Prostate gland (tissue), 2 donors: ENCODE data around the gene SEC11A. TPM values are rescaled to one million over a fixed set of nuclear protein-coding genes. Genes with fewer than 3 reads are reported as not detected.
A peak's percentile ranks its signal among the peaks of the same experiment; 100 is the strongest.

Experiments
- DNase-seq: peaks from one replicate; pipeline ENCODE4 v3.0.0-alpha.2; 2019; ENCODE audit warnings: low spot score
- H3K27ac ChIP-seq, 2 donors: fragments of 200-600 bp; sonication (generic); 2 replicates each; pipeline ENCODE4 v1.5.1; 2017 to 2019
- H3K27me3 ChIP-seq: fragments of 200-600 bp; sonication (generic); replicated peaks from 2 replicates; pipeline ENCODE4 v1.5.1; 2019; ENCODE audit not compliant: insufficient read depth
- H3K36me3 ChIP-seq, 2 donors: fragments of 200-600 bp; sonication (generic); 1 replicate in 1 of 2; 2 replicates in 1 of 2; pipeline versions ENCODE4 v1.5.1 to v1.8.1; 2017 to 2019
- H3K4me1 ChIP-seq: fragments of 200-600 bp; sonication (generic); replicated peaks from 2 replicates; pipeline ENCODE4 v1.5.1; 2019
- H3K4me3 ChIP-seq, 2 donors: fragments of 200-600 bp; sonication (generic); 2 replicates each; pipeline ENCODE4 v1.5.1; 2017 to 2019
- H3K9me3 ChIP-seq: fragments of 200-600 bp; sonication (generic); 2 replicates; pipeline ENCODE4 v1.5.1; 2017
- POLR2A ChIP-seq: fragments of 450-650 bp; IDR thresholded peaks from one replicate; pipeline ENCODE4 v1.6.1; 2016; ENCODE audit warnings: antibody characterized with exemption, mild to moderate bottlenecking
- POLR2AphosphoS5 ChIP-seq: sonication (generic); formaldehyde crosslinking; IDR thresholded peaks from one replicate; pipeline ENCODE4 v1.6.1; 2017; ENCODE audit warnings: antibody characterized with exemption
- WGBS: methylation state at CpG from one replicate; pipeline ENCODE4 v1.1.5; 2018; 5-methylcytosine and 5-hydroxymethylcytosine counted together
- intact Hi-C: fragments of 100-400 bp; cut with DNase I; formaldehyde crosslinking; loops from one replicate; pipeline ENCODE4 v1.14.2; 2022
- total RNA-seq, 2 donors: library from RNA; depleted of rRNA; stranded (reverse); fragments of >200 nt; gene quantifications; one replicate each; pipeline ENCODE4 v1.1.0, GENCODE V29; 2016
- TF ChIP-seq, protein P1 (sequence below), 4 experiments: fragments of 200-600 bp in 2 of 4; fragments of 450-650 bp in 2 of 4; sonication (generic) in 2 of 4; IDR thresholded peaks; 1 replicate in 3 of 4; 2 replicates in 1 of 4; pipeline ENCODE4 v1.5.1; 2016 to 2019; ENCODE audit warnings: antibody characterized with exemption in 4 of 4, mild to moderate bottlenecking in 2 of 4, moderate library complexity in 2 of 4

The SEC11A gene
- total RNA-seq, 2 donors from 2014 or later, result 91.2 to 115 TPM

DNA sequence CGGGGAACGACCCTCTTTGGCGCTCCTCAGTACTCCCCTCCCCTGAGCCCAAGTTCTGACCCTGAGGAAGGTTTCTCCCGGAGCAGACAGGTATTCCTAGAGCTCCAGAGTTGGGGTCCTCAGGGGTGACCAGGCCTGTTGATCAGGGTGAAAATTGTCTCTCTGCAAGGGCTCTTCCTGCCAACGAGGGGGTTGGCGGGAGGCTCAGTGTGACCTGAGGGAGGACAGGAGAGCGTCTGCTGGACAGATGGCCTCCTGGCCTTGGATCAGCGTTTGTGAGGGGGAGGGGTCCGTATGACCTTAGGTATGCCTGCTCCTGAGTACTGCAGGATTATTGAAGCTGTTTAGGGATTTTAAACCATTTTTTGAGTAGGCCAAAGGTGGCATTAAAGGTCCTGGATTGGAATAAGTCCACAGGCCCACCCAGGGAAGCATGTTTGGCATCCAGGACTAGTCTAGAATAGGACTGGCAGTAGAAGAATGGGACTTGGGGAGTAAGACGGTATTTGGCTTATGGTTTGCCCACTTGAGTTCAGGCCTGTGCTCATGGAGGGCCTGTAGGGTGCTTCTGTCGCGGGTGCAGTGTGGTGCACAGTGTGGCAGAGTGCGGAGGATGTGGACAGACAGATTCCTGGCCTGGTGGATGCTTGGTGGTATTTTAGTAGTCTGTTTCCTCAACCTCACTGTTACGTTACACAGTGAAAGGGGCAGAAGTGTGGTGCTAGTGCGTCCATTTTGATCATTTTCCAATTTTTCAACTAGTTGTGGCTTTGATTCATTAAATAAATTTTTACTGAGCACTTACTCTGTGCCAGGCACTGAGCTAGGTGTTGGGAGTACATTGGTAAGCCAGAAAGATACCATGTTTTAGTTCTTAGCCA is 33.4 kb upstream of the SEC11A start:
- Histone ChIP-seq H3K4me3 (peak overlapping the region; percentile 81 to 86), H3K27ac (peak overlapping the region; percentile 99 to 100), H3K36me3 (no peaks in the 10 kb centered on the region), H3K9me3 (no peaks in the 10 kb centered on the region), H3K4me1 (peaks cover 3% of the 10 kb centered on the region), H3K27me3 (no peaks in the 10 kb centered on the region)
- 11% methylated on average over 15 of the region's 15 CpGs for WGBS
- intact Hi-C loops, result loop anchor here (5.0 to 10.0 kb wide), 2 partner anchors 73 to 95 kb away; partner anchors contain the start of genes NMB and WDR73
- peak; percentile 11 for DNase-seq
- peak; percentile 3 for TF ChIP-seq POLR2AphosphoS5
- TF ChIP-seq, protein P1, sequence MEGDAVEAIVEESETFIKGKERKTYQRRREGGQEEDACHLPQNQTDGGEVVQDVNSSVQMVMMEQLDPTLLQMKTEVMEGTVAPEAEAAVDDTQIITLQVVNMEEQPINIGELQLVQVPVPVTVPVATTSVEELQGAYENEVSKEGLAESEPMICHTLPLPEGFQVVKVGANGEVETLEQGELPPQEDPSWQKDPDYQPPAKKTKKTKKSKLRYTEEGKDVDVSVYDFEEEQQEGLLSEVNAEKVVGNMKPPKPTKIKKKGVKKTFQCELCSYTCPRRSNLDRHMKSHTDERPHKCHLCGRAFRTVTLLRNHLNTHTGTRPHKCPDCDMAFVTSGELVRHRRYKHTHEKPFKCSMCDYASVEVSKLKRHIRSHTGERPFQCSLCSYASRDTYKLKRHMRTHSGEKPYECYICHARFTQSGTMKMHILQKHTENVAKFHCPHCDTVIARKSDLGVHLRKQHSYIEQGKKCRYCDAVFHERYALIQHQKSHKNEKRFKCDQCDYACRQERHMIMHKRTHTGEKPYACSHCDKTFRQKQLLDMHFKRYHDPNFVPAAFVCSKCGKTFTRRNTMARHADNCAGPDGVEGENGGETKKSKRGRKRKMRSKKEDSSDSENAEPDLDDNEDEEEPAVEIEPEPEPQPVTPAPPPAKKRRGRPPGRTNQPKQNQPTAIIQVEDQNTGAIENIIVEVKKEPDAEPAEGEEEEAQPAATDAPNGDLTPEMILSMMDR (IDR thresholded peaks at IDR 0.05), result no peak

DNA sequence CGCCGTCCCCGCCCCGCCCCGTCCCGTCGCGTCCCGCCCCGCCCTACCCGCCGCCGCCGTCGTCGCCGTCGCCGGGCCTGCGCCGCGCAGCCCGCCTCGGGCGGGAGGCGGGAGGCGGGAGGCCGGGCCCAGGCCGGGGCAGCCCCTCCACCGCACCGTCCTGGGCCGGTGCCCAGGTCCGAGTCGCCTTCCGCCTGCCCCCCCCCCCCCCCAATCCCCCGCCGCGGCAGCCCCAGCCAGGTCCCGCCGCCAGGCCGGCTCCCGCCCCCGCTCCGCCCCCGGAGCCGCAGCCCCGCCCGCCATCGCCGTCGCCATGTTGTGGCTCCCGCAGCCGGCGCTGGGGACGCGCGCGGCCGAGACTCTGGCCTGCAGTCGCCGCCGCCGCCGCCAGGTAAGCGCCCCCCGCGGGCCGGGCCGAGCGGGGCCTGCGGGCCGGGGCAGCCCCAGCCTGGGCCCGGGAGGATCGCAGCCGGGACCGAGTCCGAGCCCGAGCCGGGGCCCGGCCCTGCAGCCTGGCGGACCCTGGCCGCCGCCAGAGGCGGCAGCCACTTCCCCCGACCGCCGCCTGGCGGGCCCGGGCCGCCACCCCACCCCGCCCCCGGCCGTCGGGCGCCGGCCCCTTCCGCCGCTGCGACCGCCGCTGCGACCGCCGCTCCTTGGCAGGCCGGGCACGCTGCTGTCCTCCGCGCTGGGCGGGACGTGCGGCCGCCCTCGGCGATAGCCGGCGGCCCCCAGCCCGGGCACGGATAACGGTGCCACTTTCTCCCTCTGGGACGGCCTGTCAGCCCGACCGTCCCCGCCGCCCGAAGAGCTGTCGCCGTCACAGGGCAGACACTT is 32.6 kb upstream of the SEC11A start, which contains the start of gene ZNF592:
TSS of gene ZNF592 (plus strand) at position 319 of the 837 bp plus-strand sequence. CDS start 34,084 bp downstream, outside the sequence.
- intact Hi-C loops, result loop anchor here (5.0 to 10.0 kb wide), 2 partner anchors 74 to 94 kb away; partner anchors contain the start of genes NMB and WDR73
- Histone ChIP-seq H3K36me3 (no peaks in the 10 kb centered on the region), H3K4me1 (peaks cover 3% of the 10 kb centered on the region), H3K4me3 (peak within 1 kb of the TSS; percentile 81 to 86), H3K27ac (peak within 1 kb of the TSS; percentile 99 to 100), H3K9me3 (no peaks in the 10 kb centered on the region), H3K27me3 (no peaks in the 10 kb centered on the region)
- no peak for TF ChIP-seq POLR2A
- TF ChIP-seq POLR2AphosphoS5, result no peak
- TF ChIP-seq, protein P1 (IDR thresholded peaks at IDR 0.05), result peak in 2 of 4 experiments; percentile 9 to 76
- peak; percentile 73 for DNase-seq
- under 1% methylated on average over 35 of the region's 127 CpGs for WGBS

DNA sequence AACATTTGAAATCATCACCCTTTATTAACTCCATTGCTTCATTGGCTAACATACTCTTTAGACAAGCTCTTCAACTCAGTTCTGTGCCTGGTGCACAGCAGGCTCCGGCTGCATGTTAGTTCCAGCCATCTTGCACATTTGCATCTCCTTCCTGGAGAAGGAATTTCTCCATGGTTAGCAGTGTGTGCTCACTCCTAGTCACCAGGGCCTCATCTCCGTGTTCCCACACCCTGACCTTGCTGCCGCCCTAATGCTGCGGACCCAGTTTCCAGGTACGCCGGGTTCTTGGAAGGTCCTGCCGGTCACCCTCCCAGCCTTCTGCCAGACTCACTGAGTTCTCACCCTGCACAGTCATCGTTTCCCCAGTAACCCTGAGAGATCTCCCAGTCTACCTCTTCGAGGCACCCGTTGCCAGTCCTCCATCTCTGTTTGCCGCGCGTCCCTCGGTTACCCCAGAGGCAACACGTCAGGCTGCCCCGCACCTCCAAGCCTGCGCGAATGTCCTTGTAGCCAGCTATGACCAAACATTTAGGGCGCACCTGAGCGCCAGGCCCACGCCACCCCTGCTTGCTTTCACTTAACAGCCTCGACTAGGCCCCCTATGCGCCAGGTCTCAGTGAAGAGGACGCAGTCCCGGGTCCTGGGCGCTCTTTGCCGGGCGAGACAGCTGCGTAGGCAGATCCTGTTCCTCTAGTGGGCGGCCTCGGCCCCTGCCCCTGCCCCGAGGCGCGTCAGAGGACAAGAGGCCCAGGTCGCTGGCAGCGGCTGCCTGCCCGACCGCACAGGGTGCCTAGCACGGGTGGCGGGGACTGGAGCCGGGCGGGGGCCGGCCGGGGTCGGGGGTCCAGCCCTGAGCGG is 31.7 kb upstream of the SEC11A start:
- peak; percentile 61 for DNase-seq
- no peaks in the 10 kb centered on the region for H3K27me3 ChIP-seq
- TF ChIP-seq, protein P1 (IDR thresholded peaks at IDR 0.05), result peak in 1 of 4 experiments; percentile 19
- TF ChIP-seq POLR2AphosphoS5, result no peak
- peak; percentile 46 for TF ChIP-seq POLR2A
- intact Hi-C loops, result loop anchor here (5.0 to 10.0 kb wide), 2 partner anchors 75 to 93 kb away; partner anchors contain the start of genes NMB and WDR73
- H3K27ac ChIP-seq, result peak overlapping the region; percentile 99 to 100
- no peaks in the 10 kb centered on the region for H3K9me3 ChIP-seq
- H3K4me3 ChIP-seq, result peak overlapping the region; percentile 81 to 86
- H3K36me3 ChIP-seq, result no peaks in the 10 kb centered on the region
- peaks cover 3% of the 10 kb centered on the region for H3K4me1 ChIP-seq
- WGBS, result under 1% methylated on average over 46 of the region's 46 CpGs

DNA sequence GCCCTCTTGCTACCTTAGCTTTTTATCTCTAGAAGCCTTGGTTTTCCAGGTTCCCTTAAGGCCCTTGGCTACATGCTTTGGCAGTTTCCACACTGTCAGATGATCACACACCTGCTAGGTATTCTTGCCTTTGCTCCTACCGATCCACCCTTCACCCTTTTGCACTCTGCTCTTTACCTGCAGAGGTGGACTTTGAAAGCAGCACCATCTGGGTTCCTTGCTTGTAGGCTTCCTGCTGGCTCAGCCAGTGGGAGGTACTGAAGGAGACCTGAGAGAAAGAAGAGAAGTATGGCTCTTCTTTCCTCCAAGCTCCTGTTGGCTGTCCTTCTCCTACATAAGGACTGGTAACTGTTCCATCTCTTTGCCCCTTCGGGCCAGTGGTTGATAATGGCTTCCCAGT is 25.2 kb upstream of the SEC11A start:
- 86% methylated on average over 2 of the region's 2 CpGs for WGBS
- intact Hi-C loops, result loop anchor here (10.0 kb wide), 1 partner anchor 86 kb away; the partner anchor contains the start of genes NMB and WDR73
- TF ChIP-seq POLR2A, result no peak
- TF ChIP-seq POLR2AphosphoS5, result no peak
- TF ChIP-seq, protein P1 (IDR thresholded peaks at IDR 0.05), result no peak
- DNase-seq, result no peak
- H3K9me3 ChIP-seq, result no peaks in the 10 kb centered on the region
- H3K27ac ChIP-seq, result no peak overlapping the region
- no peak overlapping the region for H3K4me3 ChIP-seq
- H3K4me1 ChIP-seq, result no peaks in the 10 kb centered on the region
- no peaks in the 10 kb centered on the region for H3K27me3 ChIP-seq
- no peaks in the 10 kb centered on the region for H3K36me3 ChIP-seq
